Left ventricle myocardium inferior (tissue), 1 donor: Measurements from ENCODE around the gene GNE. TPM values are rescaled to one million over a fixed set of nuclear protein-coding genes. Genes with fewer than 3 reads are reported as not detected.

ENCODE experiments used
- DNase-seq: peaks from one replicate; pipeline ENCODE4 v3.0.0-alpha.2; 2020
- H3K27ac ChIP-seq: fragments of 200-600 bp; replicated peaks from 2 replicates; pipeline ENCODE4 v1.8.0; 2021
- H3K27me3 ChIP-seq: fragments of 200-600 bp; 2 replicates; pipeline ENCODE4 v1.8.0; 2021; ENCODE audit warnings: low read depth
- H3K36me3 ChIP-seq: fragments of 200-600 bp; 2 replicates; pipeline ENCODE4 v1.8.0; 2021
- H3K4me1 ChIP-seq: fragments of 200-600 bp; 2 replicates; pipeline ENCODE4 v1.8.0; 2021
- H3K4me3 ChIP-seq: fragments of 200-600 bp; 2 replicates; pipeline ENCODE4 v1.8.0; 2021; ENCODE audit warnings: mild to moderate bottlenecking, moderate library complexity
- H3K9me3 ChIP-seq: fragments of 200-600 bp; replicated peaks from 2 replicates; pipeline ENCODE4 v1.8.0; 2021
- intact Hi-C: fragments of 100-400 bp; cut with micrococcal nuclease; formaldehyde crosslinking; loops from one replicate; pipeline ENCODE4 v1.11.0; 2022
- total RNA-seq: library from RNA; stranded (reverse); fragmentation: NEBNext Ultra II Directional; extraction: Animal tissue kit (Norgen Biotek cat#: 25700); gene quantifications from one replicate; pipeline ENCODE4 v1.2.1, GENCODE V29; 2021
- TF ChIP-seq, protein P1 (sequence below): fragments of 200-600 bp; IDR thresholded peaks from 2 replicates; pipeline ENCODE4 v1.8.0; 2021; ENCODE audit warnings: antibody characterized with exemption, mild to moderate bottlenecking, borderline replicate concordance
- donor health status: DM: no; HTN: yes; CAD: no; lungs with severe emphysema.

GNE gene
- total RNA-seq, 1 donor from 2014 or later = 11.7 TPM

DNA sequence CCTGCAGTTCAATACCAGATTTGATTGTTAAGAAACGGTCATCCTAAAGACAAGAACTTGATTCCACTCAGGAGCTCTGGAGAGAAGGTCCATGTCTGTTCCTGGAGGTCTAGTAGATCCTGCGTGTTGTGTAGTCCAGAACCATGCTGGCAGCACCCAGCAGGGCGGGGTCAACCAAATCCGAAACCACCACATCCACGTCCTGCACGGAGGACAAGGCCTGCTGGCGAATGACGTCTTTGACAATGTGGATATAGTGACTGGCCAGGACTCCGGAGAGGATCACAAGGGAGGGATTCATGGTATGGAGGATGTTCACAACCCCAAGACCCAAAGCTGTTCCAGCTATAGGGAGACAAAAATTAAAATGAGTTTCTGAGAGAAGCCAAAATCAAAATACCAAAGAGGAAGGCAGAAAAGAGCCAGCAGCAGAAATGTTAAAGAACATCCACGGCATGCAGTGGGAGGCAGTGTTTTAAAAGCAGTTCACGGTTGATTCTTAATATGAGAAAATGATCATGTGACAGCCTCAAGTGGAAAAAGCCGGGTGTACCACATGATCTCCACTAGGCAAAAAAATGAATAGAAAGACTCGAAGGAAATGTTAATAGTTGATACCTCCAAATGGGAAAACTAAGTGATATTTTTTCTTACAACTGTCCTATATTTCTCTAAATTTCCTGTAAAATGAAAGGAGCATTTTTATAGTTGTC, 40.8 kb downstream of the GNE start:
- Histone ChIP-seq H3K27me3 (no peaks in the 10 kb centered on the region), H3K4me1 (peaks cover 56% of the 10 kb centered on the region), H3K27ac (peak overlapping the region; percentile 30), H3K36me3 (peaks cover 62% of the 10 kb centered on the region), H3K9me3 (peaks cover 2% of the 10 kb centered on the region), H3K4me3 (no peak overlapping the region)
- intact Hi-C loops = no loop called here
- TF ChIP-seq, protein P1, sequence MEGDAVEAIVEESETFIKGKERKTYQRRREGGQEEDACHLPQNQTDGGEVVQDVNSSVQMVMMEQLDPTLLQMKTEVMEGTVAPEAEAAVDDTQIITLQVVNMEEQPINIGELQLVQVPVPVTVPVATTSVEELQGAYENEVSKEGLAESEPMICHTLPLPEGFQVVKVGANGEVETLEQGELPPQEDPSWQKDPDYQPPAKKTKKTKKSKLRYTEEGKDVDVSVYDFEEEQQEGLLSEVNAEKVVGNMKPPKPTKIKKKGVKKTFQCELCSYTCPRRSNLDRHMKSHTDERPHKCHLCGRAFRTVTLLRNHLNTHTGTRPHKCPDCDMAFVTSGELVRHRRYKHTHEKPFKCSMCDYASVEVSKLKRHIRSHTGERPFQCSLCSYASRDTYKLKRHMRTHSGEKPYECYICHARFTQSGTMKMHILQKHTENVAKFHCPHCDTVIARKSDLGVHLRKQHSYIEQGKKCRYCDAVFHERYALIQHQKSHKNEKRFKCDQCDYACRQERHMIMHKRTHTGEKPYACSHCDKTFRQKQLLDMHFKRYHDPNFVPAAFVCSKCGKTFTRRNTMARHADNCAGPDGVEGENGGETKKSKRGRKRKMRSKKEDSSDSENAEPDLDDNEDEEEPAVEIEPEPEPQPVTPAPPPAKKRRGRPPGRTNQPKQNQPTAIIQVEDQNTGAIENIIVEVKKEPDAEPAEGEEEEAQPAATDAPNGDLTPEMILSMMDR = no peak
- no peak for DNase-seq

DNA sequence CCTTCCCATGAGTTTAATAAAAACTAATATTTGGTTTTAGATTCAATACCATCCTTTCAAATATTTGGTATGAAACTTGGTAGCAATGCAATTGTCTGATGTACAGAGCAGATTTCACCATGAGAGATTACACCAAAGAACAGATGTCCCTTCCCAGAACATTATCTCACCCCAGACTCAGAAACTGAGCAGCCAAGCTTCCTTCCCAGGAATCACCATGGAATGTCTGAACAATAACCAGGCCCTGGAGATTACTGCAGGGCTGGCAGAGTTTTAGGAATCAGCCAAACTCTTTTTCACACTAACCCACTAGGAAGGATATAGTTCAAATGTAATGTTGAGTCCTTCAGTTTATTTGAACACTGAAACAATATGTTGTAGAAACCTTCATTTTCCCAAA, 43.7 kb downstream of the GNE start:
- H3K36me3 ChIP-seq = peaks cover 52% of the 10 kb centered on the region
- DNase-seq = no peak
- H3K4me3 ChIP-seq = no peak overlapping the region
- H3K27me3 ChIP-seq = no peaks in the 10 kb centered on the region
- intact Hi-C loops = no loop called here
- H3K9me3 ChIP-seq = no peaks in the 10 kb centered on the region
- TF ChIP-seq, protein P1 = no peak
- H3K27ac ChIP-seq = peak overlapping the region; percentile 72
- H3K4me1 ChIP-seq = peaks cover 85% of the 10 kb centered on the region

DNA sequence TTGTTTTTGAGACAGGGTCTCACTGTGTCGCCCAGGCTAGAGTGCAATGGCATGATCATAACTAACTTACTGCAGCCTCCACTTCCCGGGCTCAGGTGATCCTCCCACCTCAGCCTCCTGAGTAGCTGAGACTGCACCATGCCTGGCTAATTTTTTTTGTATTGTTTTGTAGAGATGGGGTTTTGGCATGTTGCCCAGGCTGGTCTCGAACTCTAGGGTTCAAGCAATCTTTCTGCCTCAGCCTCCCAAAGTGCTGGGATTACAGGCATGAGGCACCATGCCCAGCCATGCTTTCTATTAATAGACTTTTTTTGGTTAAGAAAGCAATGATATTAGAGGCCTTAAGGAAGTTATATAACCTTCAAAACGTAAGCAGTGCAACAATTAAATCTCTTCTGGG, 44.3 kb downstream of the GNE start:
- Histone ChIP-seq H3K4me1 (peaks cover 91% of the 10 kb centered on the region), H3K27me3 (no peaks in the 10 kb centered on the region), H3K9me3 (no peaks in the 10 kb centered on the region), H3K4me3 (no peak overlapping the region), H3K27ac (peak overlapping the region; percentile 72), H3K36me3 (peaks cover 52% of the 10 kb centered on the region)
- intact Hi-C loops = no loop called here
- no peak for DNase-seq
- TF ChIP-seq, protein P1 = no peak

DNA sequence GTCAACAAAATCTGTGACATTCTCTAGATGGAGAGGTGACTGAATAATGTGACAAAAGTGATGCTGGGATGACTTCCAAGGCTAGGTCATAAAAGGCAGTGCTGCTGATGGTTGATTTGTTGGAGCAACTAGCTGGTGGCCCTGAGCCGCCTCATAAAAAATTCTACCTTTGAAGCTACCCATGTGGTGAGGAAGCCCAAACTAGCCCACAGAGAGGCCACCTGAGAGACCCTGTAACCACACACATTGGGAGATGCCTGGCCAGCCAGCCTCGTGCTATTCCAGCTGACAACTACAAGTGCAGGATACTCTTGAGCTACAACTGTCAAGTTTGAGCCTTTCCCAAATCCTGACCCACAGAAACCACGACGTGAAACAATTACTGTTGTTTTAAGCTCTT, 44.9 kb downstream of the GNE start:
- TF ChIP-seq, protein P1 = no peak
- Histone ChIP-seq H3K4me3 (no peak overlapping the region), H3K27me3 (no peaks in the 10 kb centered on the region), H3K9me3 (no peaks in the 10 kb centered on the region), H3K27ac (peak overlapping the region; percentile 72), H3K4me1 (peaks cover 97% of the 10 kb centered on the region), H3K36me3 (peaks cover 52% of the 10 kb centered on the region)
- intact Hi-C loops = no loop called here
- no peak for DNase-seq

DNA sequence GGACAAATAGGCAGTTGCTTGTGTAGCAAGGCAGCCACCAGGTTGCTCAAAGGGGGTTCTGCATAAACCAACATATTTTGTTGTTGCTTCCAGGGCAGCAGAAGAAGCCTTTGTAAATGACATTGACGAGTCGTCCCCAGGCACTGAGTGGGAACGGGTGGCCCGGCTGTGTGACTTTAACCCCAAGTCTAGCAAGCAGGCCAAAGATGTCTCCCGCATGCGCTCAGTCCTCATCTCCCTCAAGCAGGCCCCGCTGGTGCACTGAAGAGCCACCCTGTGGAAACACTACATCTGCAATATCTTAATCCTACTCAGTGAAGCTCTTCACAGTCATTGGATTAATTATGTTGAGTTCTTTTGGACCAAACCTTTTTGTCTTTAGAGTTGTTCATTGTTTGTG, 46.7 kb downstream of the GNE start:
- H3K4me3 ChIP-seq = no peak overlapping the region
- H3K27ac ChIP-seq = peak overlapping the region; percentile 72
- no peak for DNase-seq
- H3K4me1 ChIP-seq = peaks cover 100% of the 10 kb centered on the region
- intact Hi-C loops = no loop called here
- TF ChIP-seq, protein P1 = no peak
- H3K9me3 ChIP-seq = no peaks in the 10 kb centered on the region
- H3K27me3 ChIP-seq = no peaks in the 10 kb centered on the region
- peaks cover 53% of the 10 kb centered on the region for H3K36me3 ChIP-seq
